Vagina (tissue), 2 donors: ENCODE data around the gene ABLIM1. TPM values are rescaled to one million over a fixed set of nuclear protein-coding genes. Genes with fewer than 3 reads are reported as not detected.

Source experiments
- DNase-seq, 2 donors: peaks; one replicate each; pipeline ENCODE4 v3.0.0-alpha.2; 2017; ENCODE audit errors: extremely low spot score in 2 of 2
- H3K27ac ChIP-seq: fragments of 200-600 bp; sonication (generic); one replicate; pipeline ENCODE4 v1.5.1; 2019
- H3K27me3 ChIP-seq: fragments of 200-600 bp; sonication (generic); one replicate; pipeline ENCODE4 v1.5.1; 2019
- H3K36me3 ChIP-seq, 2 donors: fragments of 200-600 bp; sonication (generic); one replicate each; pipeline ENCODE4 v1.5.1; 2017 to 2019
- H3K4me1 ChIP-seq: fragments of 200-600 bp; sonication (generic); one replicate; pipeline ENCODE4 v1.5.1; 2019
- H3K4me3 ChIP-seq, 2 donors: fragments of 200-600 bp; sonication (generic); 1 replicate in 1 of 2; 2 replicates in 1 of 2; pipeline ENCODE4 v1.5.1; 2016 to 2019
- H3K9me3 ChIP-seq: fragments of 200-600 bp; sonication (generic); one replicate; pipeline ENCODE4 v1.5.1; 2019
- POLR2A ChIP-seq, 2 donors: fragments of 450-650 bp; IDR thresholded peaks; one replicate each; pipeline ENCODE4 v1.6.1; 2017; ENCODE audit warnings: antibody characterized with exemption in 2 of 2, mild to moderate bottlenecking in 2 of 2, moderate library complexity in 2 of 2
- POLR2AphosphoS5 ChIP-seq, 2 donors: sonication (generic); formaldehyde crosslinking; IDR thresholded peaks; one replicate each; pipeline ENCODE4 v1.9.0; 2017; ENCODE audit warnings: antibody characterized with exemption in 2 of 2, mild to moderate bottlenecking in 2 of 2, low read depth in 1 of 2; ENCODE audit not compliant: insufficient read depth in 1 of 2
- intact Hi-C: fragments of 100-400 bp; cut with DNase I; formaldehyde crosslinking; loops from one replicate; pipeline ENCODE4 v1.15.1; 2023
- total RNA-seq: library from RNA; depleted of rRNA; stranded (reverse); fragments of >200 nt; gene quantifications from one replicate; pipeline ENCODE4 v1.2.3, GENCODE V29; 2016
- TF ChIP-seq, protein P1 (sequence below), 3 experiments: fragments of 450-650 bp in 2 of 3; fragments of 200-600 bp in 1 of 3; sonication (generic) in 1 of 3; IDR thresholded peaks; one replicate each; pipeline ENCODE4 v1.5.1; 2017 to 2019; ENCODE audit warnings: antibody characterized with exemption in 3 of 3, mild to moderate bottlenecking in 2 of 3, moderate library complexity in 2 of 3

Gene ABLIM1
- total RNA-seq, 1 donor from 2014 or later = 176 TPM

DNA sequence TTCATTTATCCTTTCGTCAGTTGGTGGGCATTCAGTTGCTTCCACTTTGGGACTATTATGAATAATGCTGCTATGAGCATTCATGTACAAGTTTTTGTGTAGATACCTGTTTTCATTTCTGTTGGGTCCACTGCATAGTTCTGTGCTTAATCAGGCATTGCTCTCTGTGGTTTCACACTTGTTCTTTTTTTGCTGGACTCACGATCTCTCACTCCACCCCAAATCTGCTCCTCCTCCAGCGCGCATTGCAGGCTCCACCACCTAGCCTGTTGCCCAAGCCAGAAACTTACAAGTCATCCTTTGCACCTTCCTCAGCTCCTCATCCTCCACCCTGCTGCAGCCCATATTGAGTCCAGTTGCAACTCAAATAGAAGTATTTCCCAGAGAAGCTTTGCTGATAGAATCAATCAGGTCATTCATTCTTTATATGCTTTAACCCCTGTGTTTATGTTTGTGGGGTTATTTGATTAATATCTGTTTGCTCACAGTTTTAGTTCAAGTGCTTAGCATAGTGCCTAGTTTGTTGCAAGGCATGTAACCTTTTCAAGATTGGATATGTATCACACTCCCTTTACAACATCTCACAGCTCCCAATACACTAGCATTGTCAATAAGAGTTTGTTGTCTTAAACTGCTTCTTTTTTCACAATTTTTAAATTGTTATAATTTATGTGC is 237.1 kb downstream of the ABLIM1 start:
- no peak for DNase-seq
- H3K9me3 ChIP-seq = no peaks in the 10 kb centered on the region
- no peak overlapping the region for H3K27ac ChIP-seq

DNA sequence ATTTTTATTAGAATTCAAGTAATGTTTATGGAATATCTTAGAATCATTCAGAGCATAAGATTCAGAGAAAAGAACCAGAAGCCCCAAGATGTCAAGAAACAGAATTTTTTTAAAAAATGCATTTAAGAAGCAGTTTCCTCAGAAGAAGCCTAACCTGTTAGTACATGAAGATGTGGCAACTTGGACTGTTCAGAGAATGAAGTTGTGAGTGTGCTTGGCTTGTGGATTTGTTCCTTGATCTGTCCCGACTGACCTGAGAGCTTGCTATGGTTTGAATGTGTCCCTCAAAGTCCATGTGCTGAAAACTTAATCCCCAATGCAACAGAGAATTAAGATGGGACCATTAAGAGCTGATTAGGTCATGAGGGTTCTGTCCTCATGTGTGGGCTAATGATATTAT is 240.0 kb downstream of the ABLIM1 start:
- TF ChIP-seq POLR2AphosphoS5 (IDR thresholded peaks at IDR 0.05; ENCODE audit: insufficient read depth in 1 of 2, low read depth in 1 of 2) (no peak), POLR2A (IDR thresholded peaks at IDR 0.05) (no peak)
- TF ChIP-seq, protein P1, sequence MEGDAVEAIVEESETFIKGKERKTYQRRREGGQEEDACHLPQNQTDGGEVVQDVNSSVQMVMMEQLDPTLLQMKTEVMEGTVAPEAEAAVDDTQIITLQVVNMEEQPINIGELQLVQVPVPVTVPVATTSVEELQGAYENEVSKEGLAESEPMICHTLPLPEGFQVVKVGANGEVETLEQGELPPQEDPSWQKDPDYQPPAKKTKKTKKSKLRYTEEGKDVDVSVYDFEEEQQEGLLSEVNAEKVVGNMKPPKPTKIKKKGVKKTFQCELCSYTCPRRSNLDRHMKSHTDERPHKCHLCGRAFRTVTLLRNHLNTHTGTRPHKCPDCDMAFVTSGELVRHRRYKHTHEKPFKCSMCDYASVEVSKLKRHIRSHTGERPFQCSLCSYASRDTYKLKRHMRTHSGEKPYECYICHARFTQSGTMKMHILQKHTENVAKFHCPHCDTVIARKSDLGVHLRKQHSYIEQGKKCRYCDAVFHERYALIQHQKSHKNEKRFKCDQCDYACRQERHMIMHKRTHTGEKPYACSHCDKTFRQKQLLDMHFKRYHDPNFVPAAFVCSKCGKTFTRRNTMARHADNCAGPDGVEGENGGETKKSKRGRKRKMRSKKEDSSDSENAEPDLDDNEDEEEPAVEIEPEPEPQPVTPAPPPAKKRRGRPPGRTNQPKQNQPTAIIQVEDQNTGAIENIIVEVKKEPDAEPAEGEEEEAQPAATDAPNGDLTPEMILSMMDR (IDR thresholded peaks at IDR 0.05) = no peak
- intact Hi-C loops = no loop called here
- no peaks in the 10 kb centered on the region for H3K27me3 ChIP-seq
- H3K4me1 ChIP-seq = peaks cover 3% of the 10 kb centered on the region
- no peak for DNase-seq
- no peak overlapping the region for H3K27ac ChIP-seq
- H3K4me3 ChIP-seq = no peak overlapping the region
- H3K36me3 ChIP-seq = no peaks in the 10 kb centered on the region
- no peaks in the 10 kb centered on the region for H3K9me3 ChIP-seq

More for the DNA sequence above, 237.1 kb downstream of the ABLIM1 start:
- Histone ChIP-seq H3K36me3 (no peaks in the 10 kb centered on the region), H3K27me3 (no peaks in the 10 kb centered on the region), H3K4me1 (no peaks in the 10 kb centered on the region), H3K4me3 (no peak overlapping the region)
- no peak for TF ChIP-seq POLR2AphosphoS5 (IDR thresholded peaks at IDR 0.05; ENCODE audit: insufficient read depth in 1 of 2, low read depth in 1 of 2)
- TF ChIP-seq, protein P1 (IDR thresholded peaks at IDR 0.05) = no peak
- no peak for TF ChIP-seq POLR2A (IDR thresholded peaks at IDR 0.05)
- intact Hi-C loops = no loop called here

DNA sequence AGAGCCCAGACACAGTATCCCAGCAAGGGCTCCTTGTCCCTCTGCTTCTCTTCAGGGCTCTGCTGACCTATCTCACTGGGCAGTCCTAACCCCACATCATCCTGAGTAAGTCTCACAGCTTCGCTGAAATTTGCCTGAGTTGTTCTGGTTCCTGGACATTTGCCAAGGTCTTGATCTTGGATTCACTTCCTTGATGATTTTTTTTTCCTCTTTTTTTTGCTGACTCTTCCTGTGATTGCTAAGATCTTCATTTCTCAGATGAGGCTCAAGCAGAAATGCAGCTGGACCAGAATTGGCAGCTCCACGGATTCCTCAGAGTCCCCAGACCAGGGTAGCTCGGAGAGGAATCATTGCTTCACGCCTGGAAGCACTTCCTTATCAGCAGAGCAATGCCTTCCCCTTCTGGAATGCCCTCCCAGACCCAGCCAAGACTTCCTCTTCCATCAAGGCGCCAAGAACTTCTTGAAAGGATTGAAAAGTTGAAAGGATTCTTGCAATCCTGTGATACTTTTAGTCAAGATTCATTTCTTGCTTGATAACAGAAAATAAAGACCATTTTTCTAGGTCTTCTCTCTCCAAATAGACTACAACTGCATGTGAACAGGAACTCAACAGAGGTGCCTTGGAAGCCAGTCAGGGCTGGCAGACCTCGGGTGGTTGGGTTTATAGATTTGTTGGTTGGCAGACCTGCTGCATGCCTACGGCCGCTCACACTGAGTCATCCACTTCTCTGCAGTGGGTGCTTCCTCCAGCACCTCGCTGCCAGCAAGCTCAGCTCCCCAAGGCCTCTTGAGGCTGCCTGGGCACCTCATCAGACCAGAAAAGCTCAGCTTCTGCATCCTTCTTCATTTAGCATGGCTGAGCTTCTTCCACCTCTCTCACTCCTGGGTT is 244.9 kb downstream of the ABLIM1 start:
- H3K27ac ChIP-seq = no peak overlapping the region
- no peak for DNase-seq
- TF ChIP-seq, protein P1 (IDR thresholded peaks at IDR 0.05) = no peak
- TF ChIP-seq POLR2AphosphoS5 (IDR thresholded peaks at IDR 0.05; ENCODE audit: insufficient read depth in 1 of 2, low read depth in 1 of 2) = peak in 1 of 2 donors; percentile 23
- H3K27me3 ChIP-seq = no peaks in the 10 kb centered on the region
- no peaks in the 10 kb centered on the region for H3K36me3 ChIP-seq
- no peaks in the 10 kb centered on the region for H3K9me3 ChIP-seq
- intact Hi-C loops = no loop called here
- no peak overlapping the region for H3K4me3 ChIP-seq
- H3K4me1 ChIP-seq = peaks cover 10% of the 10 kb centered on the region

DNA sequence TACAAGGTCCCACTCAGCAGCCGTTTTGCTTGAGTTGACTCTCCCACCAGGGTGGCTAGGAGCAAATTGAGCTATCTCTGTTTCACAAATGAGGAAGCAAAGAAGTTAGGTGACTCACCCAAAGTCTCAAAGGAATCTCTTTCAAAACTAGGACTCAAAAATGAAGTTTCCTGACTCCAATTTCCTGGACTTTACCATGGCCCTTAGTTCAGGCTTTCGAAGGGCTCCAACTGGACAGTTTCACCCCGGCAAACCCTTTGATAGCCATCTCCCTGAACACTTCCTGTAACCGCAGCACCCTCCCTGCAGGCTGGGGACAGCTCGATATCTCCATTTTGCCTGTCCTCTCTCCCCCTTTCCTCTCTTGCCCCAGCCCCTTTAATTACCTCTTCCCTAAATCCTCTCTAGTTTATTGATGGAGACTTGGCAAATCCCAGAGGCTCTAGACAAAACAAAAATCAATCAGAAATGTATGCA is 249.1 kb downstream of the ABLIM1 start:
- Histone ChIP-seq H3K27me3 (no peaks in the 10 kb centered on the region), H3K27ac (no peak overlapping the region), H3K9me3 (no peaks in the 10 kb centered on the region), H3K36me3 (no peaks in the 10 kb centered on the region), H3K4me1 (peaks cover 22% of the 10 kb centered on the region), H3K4me3 (no peak overlapping the region)
- no peak for DNase-seq
- TF ChIP-seq POLR2AphosphoS5 (IDR thresholded peaks at IDR 0.05; ENCODE audit: insufficient read depth in 1 of 2, low read depth in 1 of 2) = no peak
- TF ChIP-seq, protein P1 (IDR thresholded peaks at IDR 0.05) = no peak
- no peak for TF ChIP-seq POLR2A (IDR thresholded peaks at IDR 0.05)
- intact Hi-C loops = loop anchor here (10.0 kb wide), 1 partner anchor 104 kb away; no protein-coding TSS in a partner anchor
